Stimulated activated CD4-positive, alpha-beta T cell treated with anti-CD3 and anti-CD28 coated beads, Interleukin-4, amount 100 ng/mL, for 4 hours (primary cell): ENCODE measurements around the gene NDRG4.

Experiments
- DNase-seq, 2 experiments: peaks; one replicate each; pipeline ENCODE4 v3.0.0-alpha.2; 2020

NDRG4 gene

DNA sequence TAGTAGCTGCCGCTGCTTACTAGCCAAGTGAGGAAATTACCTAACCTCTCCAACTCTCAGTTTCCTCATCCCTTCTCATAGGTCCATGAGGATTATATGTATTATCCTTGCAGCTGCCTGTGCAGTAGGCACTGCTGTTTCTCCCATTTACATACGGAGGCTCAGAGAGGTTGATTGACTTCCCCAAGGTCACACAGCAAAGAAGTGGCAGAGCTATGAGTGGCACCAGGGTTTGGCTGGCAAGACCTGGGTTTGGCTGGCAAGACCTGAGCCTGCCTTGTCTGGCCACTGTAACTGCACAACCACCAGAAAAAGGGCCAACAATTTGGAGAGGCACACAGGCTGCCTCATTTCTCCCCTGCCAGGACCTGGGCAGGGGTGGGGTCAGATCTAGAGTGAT, 2.5 kb upstream of the NDRG4 start:
- DNase-seq, result no peak

- DNase-seq, result no peak
Measured at GRCh38 chr16:58497935-58498334, 2.0 kb upstream of the NDRG4 start.

DNA sequence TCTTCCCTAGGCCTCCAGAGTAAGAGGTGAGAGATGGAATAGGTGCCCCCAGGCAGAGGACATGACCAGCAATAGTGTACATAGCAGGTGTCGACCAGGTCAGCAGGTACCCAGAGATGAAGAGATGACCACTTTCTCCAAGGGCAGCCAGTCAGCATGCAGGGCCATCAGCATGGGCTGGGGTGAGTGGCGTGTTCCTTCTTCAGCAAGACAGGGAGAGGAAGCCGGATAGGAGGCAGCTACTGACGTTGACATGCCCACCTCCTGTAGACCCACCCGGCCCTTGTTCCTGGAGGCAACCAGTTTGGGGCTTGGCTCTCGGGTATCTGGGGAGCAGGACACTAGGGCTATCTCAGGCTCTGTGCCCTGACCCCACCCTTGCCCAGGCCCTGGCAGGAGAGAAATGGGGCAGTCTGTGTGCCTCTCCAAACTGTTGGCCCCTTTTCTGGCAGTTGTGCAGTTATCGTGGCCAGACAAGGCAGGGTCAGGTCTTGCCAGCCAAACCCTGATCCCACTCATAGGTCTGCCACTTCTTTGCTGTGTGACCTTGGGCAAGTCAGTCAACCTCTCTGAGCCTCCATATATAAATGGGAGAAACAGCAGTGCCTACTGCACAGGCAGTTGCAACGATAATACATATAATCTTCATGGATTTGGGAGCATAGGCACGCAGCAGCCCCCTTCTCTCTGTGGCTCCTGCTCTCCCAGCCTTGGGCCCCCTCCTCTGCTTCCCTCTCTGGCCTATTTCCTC, 1.4 kb upstream of the NDRG4 start:
- DNase-seq, result no peak

- DNase-seq, result no peak
Measured at GRCh38 chr16:58499092-58499511, 841 bp upstream of the NDRG4 start.

DNA sequence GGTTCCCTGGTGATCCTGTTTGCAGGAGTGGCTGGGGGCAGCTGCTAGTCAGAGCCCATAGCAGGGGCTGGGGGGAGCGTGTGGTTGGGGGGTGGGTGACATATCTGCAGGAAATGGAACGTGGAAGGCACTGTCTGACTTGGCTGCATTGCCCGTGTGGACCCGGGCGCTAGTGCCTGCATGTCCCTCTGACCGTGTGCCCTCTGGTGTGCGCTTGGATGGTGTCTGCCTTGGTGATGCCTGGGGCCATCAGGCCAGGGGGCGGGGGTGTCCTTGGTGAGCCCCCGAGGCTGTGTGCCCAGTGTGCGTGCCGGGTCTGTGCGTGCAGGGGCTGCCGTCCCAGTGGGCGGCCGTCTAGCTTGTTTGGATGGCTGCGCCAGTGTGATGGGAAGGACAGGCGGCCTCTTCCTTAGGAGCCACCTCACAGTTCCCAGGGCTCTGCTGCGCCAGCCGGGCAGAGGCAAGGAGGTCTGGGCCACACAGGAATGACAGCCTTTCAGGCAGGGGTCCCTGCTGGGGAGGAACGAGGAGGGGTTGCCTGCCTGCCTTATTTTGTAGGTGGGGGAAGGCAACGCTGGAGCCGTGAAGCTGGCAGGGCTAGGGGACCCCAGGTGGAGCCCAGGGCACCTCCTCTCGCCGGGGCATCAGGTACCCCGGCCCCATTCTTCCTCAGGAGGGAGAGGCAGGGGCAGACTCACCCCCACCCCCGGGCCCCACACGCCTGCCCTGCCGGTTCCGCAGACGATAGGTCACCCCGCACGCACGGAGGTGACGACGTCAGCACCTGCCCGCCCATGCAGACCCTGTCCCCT, 693 bp downstream of the NDRG4 start:
- DNase-seq, result no peak

DNA sequence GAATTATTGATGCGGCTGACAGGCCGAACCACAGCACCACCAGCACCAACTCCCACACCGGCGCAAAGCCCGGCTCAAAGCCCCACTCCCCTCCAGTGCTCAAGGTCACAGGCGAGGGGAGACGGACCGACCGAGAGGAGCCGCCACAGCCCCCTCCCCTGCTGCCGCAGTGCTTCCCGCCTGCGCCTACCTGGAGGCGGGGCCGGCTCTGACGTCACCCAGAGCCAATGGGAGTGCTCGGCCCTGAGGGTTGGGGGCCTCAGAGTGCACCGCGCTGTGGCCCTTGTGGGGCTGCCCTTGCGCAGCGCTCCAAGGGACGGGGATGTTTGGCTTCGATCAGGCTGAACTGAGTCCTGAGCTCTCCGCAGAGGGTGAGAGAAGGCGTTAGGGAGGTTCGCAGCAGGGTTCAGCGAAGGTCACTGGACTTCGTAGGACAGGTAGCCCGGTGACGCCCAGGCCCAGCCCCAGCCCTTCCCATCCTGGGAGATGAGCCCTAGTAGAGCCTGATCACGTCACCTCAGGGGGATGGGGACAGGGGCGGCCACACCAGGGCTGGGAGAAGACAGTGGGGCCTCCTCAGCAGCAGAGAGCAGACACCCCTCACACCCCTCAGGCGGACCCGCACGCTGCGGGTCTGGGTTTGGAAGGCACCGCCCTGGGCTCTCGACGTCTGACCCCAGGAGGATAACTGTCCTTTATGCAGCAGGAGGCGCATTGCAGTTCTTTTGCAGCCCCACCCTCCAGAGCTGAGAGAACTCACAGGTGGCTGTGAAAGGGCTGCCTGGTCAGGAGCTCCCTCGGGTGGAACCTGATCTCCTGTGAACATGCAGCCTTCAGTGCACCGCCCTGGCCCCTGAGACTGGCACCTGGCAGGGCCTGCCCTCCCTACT, 1.5 kb downstream of the NDRG4 start:
- DNase-seq, result peak; percentile 54 to 57

DNA sequence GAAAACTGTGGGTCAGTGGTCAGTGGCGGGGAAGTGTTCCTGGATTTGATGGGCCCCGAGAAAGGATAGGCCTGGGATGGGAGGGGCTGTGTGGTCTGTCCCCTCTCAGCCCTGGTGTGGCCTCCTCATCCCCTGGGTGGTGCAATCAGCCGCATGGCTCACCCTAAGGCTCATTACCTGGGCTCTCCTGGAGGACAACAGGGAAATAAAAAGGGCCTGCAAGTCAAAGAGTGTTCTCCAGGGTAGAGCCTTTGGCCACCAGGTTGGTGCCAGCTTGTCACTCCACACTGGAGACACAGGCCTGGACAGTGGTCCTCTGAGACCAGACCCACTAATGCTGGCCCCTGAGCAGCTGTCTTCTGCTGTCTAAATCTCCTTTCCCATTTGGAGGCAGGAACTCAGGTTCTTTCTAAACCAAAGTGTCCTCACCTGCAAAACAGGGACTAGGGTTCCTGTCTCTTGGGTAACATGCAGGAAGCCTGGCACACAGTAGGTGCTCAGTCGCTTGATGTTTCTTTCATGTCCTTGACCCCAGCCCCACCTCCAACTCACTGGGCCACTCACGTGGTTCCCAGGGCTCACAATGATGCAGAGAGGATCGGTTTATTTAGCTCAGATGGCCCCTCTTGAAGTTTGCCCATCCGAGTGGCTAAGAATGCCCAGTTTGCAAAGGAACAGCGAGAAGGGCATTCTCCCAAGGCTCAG, 2.4 kb downstream of the NDRG4 start:
- DNase-seq, result no peak

DNA sequence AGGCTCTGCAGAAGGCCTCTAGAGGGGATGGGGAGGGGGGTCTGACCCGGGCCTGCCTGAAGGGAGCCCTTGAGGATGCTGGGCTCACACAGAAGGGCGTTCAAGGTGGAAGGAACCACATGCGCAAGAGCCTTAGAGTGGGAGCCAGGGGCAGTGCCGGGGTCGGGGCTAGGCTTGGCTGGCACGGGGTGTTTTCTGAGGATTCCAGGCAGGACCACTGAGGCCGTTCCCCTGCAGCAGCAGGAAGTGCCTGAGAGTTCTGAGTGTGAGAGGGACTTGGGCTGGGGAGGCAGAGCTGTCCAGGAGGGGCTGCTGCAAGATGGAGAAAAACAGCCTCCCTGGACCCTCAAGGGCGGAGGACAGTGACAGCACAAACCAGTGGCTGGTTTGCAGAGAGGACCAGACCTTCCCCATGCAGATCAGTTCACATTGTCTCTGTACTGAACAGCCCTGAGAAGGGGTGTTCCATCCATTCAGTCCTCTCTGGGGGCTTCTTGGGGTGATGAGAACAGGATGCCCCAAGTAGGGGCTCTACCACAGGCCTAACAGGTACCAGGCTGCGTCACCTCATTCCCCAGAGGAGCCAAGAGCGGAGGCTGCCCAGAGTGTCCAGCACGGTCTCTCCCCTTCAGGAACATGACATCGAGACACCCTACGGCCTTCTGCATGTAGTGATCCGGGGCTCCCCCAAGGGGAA, 3.4 kb downstream of the NDRG4 start:
- no peak for DNase-seq

GRCh38 chr16:58503863-58504688, 4.1 kb downstream of the NDRG4 start:
- no peak for DNase-seq

DNA sequence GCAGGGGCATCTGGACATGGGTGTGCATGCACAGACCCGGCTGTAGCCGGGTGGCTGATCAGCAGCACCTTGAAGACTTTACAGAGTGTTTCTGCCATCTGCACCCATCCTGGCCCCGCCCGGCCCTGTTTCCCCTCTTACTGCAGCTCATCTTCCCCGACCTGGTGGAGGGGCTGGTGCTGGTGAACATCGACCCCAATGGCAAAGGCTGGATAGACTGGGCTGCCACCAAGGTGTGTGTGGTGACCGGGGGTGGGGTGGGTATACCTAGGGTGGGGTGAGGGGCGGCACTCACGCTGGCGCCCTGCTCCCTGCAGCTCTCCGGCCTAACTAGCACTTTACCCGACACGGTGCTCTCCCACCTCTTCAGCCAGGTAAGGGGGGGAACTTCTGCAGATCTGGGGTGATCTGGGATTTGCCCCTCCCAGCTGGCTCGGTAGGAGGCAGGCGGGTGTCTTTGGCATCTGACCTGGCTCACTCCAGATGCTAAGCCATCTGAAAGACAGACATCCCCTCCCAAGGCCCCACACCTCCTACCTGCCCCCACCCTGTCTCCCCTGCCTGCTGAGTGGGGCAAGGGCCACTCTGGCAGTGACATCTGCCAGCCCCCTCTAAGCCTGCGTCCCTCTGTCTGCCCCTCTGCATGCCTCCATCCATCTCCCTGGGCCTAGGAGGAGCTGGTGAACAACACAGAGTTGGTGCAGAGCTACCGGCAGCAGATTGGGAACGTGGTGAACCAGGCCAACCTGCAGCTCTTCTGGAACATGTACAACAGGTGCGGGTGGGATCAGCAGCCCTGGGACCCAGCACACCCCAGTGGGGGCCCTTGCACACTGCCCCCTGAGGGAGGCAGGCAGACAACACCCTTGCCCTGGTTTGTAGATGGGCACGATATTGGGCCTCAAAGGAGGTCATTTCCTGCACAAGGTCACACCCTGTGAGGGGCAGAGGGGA, 6.6 kb downstream of the NDRG4 start:
- DNase-seq, result no peak

DNA sequence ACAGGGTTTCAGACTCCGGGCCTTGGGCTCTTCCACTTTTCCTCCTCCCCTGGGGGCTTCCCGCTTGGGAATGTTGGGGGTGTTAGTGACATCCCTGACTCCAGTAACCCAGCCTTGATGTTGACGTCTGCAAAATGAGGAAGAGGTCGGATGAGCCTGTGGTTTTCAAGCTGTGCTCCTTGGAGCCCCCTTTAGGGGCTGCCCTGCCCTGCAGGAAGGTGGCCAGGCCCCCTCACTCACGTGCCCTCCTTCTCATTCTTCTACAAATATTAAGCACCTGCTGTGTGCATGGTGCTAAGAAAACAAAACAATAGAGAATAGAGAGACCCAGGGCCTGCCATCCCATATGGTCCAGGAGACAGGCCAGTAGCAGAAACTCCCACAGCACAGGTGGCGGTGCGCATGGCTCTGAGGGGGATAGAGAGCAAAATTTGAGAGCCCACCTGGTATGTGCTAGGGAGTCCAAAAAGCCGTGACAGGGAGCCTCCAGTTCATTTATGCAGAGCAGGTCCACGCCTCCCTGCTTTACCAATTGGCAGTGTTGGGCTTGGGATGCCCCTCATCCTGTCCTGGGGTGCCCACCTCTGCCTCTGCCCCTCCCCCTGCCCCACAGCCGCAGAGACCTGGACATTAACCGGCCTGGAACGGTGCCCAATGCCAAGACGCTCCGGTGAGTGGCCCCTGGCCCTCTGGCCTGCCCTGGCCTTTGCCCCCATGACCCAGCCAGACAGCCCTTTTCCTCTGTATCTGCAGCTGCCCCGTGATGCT, 7.4 kb downstream of the NDRG4 start:
- no peak for DNase-seq

DNA sequence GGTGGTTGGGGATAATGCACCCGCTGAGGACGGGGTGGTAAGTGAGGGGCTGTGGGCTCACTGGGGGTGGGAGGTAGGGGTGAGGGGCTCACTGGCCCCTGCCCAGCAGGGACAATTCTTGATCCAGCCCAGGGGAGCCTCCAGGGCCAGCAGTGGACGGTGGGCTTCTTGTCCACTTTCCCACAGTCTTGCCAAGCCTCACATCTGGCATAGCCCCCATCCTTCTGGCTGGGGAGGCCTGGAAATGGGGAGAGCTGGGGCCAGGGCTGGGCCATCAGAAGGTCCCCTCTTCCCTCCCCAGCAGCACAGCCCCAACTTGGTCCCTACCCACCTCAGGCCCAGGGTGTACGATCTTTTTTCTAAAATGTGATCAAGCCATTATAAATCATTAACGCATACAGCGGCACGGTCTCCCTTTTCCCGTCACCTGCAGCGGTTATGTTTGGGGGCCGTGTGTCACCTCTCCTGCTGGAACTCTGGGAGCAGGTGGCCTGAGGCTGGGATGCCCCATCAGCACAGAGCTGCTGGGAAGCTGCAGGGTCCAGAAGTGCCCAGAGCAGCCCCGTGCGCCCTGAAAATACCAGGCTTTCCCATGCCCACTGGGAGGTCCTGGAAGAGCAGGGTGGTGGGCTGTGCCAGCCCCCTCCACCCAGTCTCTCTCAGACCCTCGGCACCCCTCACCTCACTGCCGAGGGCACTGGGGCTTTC, 8.2 kb downstream of the NDRG4 start:
- DNase-seq, result no peak

- DNase-seq, result no peak
Measured at GRCh38 chr16:58508671-58509251, 8.8 kb downstream of the NDRG4 start.

DNA sequence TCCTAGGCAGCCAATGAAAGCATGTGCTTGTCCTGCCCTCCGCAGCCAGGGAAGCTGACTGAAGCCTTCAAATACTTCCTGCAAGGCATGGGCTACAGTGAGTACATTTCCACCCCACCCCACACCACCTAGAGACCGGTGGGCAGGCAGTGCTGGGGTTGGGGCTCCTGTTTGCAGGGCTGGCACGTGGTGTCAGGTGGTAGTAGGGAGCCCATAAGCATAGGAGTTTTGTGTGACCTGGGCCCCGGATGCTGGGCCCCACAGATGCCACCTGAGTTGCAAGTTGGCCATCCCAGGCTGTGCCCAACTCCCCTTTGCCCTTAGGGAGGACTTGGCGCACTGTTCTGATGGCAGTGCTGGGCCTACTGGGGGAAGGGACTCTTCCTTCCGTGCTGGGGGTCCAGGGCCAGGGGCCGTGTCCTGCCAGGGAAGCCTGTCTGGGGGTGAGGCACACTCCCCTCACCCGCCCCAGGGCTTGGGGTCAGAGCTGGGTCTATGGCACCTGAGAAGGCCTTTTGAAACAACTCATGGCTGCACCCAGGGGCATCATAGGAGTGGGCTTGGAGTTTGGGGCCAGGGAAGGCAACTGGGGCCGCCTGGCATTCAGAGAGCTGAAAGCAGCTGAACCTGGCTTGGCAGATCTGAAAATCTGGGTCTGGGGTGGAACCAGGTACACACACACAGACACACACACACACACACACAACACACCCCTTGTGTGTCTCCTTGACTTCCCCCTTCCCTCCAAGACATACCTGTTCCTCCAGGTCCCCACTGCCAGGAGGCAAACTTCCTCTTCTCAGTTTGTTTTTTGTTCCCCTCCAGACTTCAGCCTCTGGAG, 9.5 kb downstream of the NDRG4 start:
- DNase-seq, result no peak

DNA sequence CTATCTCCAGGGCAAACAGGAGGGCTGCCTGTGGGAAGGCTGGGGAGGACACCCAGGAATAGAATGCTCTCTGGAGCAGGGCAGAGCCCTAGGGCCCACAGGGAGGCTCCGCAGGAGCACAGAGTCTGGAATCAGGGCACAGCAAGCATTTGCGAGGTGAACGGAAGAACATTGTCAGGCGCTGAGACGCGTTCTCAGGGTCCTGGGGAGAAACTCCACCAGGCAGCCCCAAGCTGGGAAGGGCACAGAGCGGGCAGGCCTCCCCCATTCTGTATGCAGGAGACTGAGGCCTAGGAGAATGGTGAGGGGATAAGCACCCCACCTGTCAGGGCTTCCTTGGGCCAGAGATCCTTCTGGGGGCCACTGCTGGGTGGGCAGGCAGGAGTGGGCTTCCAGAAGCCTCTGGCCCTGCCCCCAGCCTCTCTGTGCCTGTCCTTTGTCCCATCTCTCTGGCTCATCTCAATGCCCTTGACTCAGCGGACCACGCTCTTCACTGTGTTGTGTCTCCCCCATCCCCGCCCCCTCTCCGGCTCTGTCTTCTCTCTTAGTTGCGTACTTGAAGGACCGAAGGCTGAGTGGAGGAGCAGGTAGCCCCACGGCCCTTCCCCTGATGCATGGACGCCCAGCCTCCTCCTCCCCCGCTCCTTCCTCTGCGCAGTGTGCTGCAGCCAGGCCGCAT, 10.3 kb downstream of the NDRG4 start:
- no peak for DNase-seq
